ENCODE data around the gene ZNF850.
"Not testable (repeated sequence)": the region's sequence is repeated elsewhere in the genome, so short reads cannot be mapped to it uniquely, and the experiment has no call there.

Gene ZNF850

DNA sequence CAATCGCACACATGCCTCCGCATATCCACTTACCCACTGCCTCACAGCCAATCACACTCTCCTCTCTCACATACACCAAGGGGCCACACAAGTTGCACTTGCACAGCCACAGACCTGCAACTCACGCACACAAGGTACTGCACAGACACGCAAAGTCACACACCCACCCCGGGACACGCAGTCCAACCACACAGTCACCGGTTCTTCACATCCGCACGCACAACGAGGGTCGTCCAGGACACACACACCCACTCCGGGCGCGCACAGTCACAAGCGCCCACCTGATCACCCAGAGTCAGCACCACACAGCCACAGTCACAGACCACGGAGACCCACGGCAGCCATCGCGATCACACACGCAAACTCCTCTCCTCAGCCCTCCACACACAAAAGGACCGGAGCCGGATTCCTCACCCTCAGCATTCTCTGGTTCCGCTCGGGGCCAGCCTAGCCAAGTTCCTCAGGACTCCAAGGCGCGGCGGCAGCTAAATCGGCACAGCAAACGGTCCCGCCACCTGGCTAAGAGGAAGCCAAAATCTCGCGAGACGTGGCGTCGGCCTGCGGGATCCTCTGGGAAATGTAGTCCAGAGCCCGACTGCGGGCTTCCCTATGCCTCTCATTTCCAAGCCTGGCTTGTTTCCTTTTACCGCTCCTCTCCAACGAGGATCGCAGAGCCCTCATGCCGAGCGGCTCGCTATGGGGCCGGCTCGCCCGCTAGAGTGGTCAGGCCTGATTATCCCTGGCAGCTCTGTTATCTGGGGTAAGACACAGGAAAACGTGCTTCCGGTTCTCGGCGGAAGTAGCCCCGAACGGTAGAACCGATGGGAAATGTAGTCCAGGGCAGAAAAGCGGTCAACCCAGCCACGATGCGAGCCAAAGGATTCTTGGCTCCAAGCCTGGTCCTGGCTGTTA is at the start of gene ZNF850:
TSS of gene ZNF850 (minus strand) at position 497 of the 912 bp plus-strand sequence. CDS start 10,201 bp downstream, outside the sequence.
- peak; percentile 84 for DNase-seq (ENCODE audit: low read depth)

DNA sequence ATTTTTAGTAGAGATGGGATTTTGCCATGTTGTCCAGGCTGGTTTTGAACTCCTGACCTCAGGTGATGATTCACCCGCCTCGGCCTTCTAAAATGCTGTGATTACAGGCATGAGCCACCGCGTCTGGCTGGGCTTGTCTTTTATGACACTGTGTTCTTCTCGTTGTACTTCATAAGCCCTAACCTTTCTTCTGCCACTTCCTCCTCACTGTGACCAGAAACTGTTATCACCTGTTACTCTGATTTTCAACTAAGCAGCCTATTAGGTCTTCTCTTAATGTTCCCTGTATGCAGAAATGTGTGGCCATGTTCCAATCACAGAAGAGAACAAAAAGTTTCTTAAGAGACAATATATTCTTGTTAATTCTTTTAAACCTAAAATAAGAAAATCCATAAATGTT is 49.2 kb upstream of the ZNF850 start:
- DNase-seq (ENCODE audit: low read depth) = no peak

DNA sequence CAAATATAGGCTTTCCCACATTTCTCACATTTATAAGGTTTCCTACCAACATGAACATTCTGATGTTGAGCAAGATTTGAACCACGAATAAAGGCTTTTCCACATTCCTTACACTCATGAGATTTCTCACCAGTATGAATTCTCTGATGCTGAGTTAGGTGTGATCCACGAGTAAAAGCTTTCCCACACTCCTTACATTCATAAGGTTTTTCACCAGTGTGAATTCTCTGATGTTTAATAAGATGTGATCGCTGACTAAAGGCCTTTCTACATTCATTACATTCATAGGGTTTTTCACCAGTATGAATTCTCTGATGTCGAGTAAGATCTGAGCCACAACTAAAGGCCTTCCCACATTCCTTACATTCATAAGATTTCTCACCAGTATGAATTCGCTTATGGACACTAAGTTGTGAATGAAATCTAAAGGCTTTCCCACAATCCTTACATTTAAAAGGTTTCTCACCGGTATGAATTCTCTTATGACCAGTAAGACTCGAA is 46.6 kb upstream of the ZNF850 start:
- no peak for DNase-seq (ENCODE audit: low read depth)

- DNase-seq (ENCODE audit: low read depth) = no peak
Measured at GRCh38 chr19:36807029-36807428, 34.4 kb upstream of the ZNF850 start.

GRCh38 chr19:36805364-36805763 is 32.8 kb upstream of the ZNF850 start:
- DNase-seq (ENCODE audit: low read depth) = no peak

DNA sequence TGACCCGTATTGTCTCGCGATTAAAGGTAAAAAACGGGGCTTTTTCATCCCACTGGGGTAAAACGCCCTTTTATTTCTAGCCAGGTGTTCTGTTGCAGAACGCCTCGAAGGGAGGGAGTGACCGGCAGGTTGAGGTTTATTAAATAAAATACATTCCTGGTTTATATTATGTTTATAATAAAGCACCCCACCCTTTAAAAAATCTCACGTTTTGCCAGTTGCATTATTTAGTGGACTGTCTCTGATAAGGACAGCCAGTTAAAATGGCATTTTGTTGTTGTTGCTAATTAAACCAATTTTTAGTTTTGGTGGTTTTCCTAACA is 25.1 kb upstream of the ZNF850 start:
- no peak for DNase-seq (ENCODE audit: low read depth)

DNA sequence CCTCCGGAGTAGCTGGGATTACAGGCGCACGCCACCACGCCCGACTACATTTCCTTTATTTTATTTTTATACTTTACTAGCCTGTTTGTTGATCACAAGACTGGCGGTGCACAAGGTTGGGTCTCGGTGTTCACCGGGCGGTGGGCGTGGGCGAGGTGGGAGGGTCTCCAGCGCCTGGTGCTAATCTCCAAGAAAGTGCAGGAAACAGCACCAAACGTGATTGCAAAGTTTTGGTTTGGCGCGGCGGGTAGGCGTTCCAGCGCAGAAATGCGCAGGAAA is 24.0 kb upstream of the ZNF850 start:
- DNase-seq (ENCODE audit: low read depth) = no peak

- DNase-seq (ENCODE audit: low read depth) = not testable (repeated sequence)
Measured at GRCh38 chr19:36791420-36792141, 19.0 kb upstream of the ZNF850 start.

DNA sequence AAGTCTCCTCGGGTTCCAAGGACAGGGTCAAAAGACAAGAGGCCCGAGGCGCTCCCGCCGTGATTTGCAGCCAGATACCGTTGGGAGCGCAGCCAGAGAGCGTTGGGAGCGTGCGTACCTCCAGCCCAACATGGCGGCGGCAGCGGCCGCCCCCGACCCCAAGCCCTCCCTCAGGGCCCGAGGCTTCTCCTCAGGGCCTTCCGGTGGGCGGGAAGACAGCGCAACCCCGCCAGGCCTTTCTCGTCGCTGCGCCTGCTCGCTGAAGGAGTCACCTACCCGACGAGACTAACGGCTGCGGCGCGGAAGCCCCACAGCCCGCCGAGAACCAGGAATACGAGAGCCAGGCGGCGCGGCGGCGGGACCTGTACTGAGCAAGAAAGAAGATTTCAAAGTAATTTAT is 3.2 kb upstream of the ZNF850 start:
- DNase-seq (ENCODE audit: low read depth) = no peak

DNA sequence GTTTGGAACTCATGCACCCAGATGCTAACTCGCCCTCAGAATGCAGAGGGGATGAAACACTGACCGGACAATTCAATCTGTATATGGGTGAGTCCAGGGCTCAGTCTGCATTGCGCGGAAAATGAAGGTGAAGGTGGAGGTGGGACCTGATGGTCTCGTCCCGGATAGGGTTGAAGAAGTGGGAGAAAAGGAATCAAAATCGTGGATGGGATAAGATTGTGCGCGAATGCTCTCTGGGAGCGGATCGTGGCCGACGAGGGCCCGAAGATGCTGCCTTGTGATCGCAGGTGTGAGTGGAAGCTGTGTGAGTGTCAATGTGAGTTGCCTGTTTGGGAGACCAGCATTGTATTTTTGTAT is 594 bp upstream of the ZNF850 start:
- DNase-seq (ENCODE audit: low read depth) = no peak

GRCh38 chr19:36771261-36772231 is 1.1 kb downstream of the ZNF850 start:
- no peak for DNase-seq (ENCODE audit: low read depth)

DNA sequence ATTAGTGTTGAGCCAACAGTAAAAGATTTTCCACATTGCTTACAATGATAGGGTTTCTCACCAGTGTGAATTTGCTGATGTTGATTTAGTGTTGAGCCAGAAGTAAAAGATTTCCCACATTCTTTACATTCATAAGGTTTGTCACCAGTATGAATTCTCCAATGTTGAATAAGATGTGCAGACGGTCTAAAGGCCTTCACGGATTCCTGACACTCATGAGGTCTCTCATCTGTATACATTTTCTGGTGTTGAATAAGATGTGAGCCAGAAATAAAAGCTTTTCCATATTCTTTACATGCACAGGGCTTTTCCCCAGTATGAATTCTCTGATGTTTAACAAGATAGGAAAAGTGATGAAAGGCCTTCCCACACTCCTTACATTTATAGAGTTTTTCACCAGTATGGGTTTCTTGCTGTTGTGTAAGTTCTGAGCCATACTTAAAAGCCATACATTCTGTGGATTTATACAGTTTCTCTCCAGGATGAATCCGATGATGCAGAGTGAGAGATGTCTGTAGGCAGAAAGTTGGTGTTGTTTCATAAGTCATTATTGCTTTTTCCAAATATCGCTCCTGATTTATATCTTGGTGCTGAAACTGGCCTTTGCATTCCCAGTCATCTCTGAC is 22.4 kb downstream of the ZNF850 start:
- DNase-seq (ENCODE audit: low read depth) = no peak

DNA sequence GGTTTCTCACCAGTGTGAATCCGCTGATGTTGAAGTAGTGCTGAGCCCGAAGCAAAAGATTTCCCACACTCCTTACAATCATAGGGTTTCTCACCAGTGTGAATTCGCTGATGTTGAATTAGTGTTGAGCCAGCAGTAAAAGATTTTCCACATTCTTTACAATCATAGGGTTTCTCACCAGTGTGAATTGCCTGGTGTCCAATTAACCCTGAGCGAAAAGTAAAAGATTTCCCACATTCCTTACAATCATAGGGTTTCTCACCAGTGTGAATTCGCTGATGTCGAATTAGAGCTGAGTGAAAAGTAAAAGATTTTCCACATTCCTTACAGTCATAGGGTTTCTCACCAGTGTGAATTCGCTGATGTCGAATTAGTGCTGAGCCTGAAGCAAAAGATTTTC is 23.0 kb downstream of the ZNF850 start:
- DNase-seq (ENCODE audit: low read depth) = not testable (repeated sequence)

- no peak for DNase-seq (ENCODE audit: low read depth)
Measured at GRCh38 chr19:36748431-36749275, 24.0 kb downstream of the ZNF850 start.

GRCh38 chr19:36747750-36748149 is 24.9 kb downstream of the ZNF850 start:
- DNase-seq (ENCODE audit: low read depth) = no peak

DNA sequence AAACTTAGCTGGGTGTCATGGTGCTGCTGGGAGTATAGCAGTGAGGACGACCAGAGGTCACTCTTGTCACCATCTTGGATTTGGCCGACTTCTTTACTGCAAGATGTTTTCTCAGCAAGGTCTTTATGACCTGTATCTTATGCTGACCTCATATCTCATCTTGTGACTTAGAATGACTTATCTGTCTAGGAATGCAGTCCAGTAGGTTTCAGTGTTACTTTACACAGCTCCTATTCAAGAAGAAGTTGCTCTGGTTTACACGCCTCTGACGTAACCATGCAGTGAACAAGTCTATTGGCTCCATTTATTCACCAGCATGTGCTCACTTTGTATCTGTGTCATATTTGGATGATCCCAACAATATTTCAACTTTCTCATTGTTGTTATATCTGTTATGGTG is 26.7 kb downstream of the ZNF850 start:
- no peak for DNase-seq (ENCODE audit: low read depth)

GRCh38 chr19:36736166-36736565 is 36.4 kb downstream of the ZNF850 start:
- DNase-seq (ENCODE audit: low read depth) = not testable (repeated sequence)

GRCh38 chr19:36719687-36720556 is 52.7 kb downstream of the ZNF850 start:
- DNase-seq (ENCODE audit: low read depth) = no peak

- DNase-seq (ENCODE audit: low read depth) = no peak
Measured at GRCh38 chr19:36709423-36709822, 63.2 kb downstream of the ZNF850 start.

GRCh38 chr19:36707134-36707533 is 65.5 kb downstream of the ZNF850 start:
- no peak for DNase-seq (ENCODE audit: low read depth)

All from GM04503 (cell line).